Fibroblast of the aortic adventitia (primary cell): ENCODE data around the gene SCNN1A. TPM values are rescaled to one million over a fixed set of nuclear protein-coding genes. Genes with fewer than 3 reads are reported as not detected.
"Not testable (repeated sequence)": the region's sequence is repeated elsewhere in the genome, so short reads cannot be mapped to it uniquely, and the experiment has no call there.

ENCODE experiments used
- DNase-seq: peaks from one replicate; pipeline ENCODE4 v3.0.0-alpha.2; 2010; ENCODE audit warnings: low read depth
- H3K4me3 ChIP-seq: 2 replicates; pipeline ENCODE4 v1.5.1; 2011; ENCODE audit warnings: low read depth, mild to moderate bottlenecking, control low read depth, low read length, moderate library complexity
- CTCF ChIP-seq: IDR thresholded peaks from 2 replicates; pipeline ENCODE4 v1.5.1; 2011; ENCODE audit warnings: mild to moderate bottlenecking, low read length, control low read depth, inconsistent platforms; ENCODE audit not compliant: insufficient read depth
- total RNA-seq: library from RNA; depleted of rRNA; stranded (reverse); fragments of >200 nt; gene quantifications from 2 replicates; pipeline ENCODE4 v1.2.3, GENCODE V29; 2012; ENCODE audit warnings: low replicate concordance

SCNN1A gene
- total RNA-seq, 1 donor, result under 0.01 TPM

- DNase-seq, result peak; percentile 98
- no peak for TF ChIP-seq CTCF
- no peak overlapping the region for H3K4me3 ChIP-seq
Observed at GRCh38 chr12:6345319-6346091, 29.9 kb downstream of the SCNN1A start.

- DNase-seq, H3K4me3 ChIP-seq: not testable (repeated sequence)
Observed at GRCh38 chr12:6344101-6344660, 31.2 kb downstream of the SCNN1A start.

GRCh38 chr12:6343518-6343917 is 31.8 kb downstream of the SCNN1A start:
- no peak for DNase-seq
- no peak for TF ChIP-seq CTCF
- H3K4me3 ChIP-seq, result no peak overlapping the region

GRCh38 chr12:6342140-6342889 is 33.0 kb downstream of the SCNN1A start:
- DNase-seq, result no peak
- no peak for TF ChIP-seq CTCF
- H3K4me3 ChIP-seq, result peak overlapping the region; percentile 100

GRCh38 chr12:6341417-6342139 is 33.8 kb downstream of the SCNN1A start, which contains the start of gene TNFRSF1A:
TNFRSF1A (minus strand) TSS chr12:6342076; CDS start chr12:6341814, 262 bp downstream.
- H3K4me3 ChIP-seq, result peak within 1 kb of the TSS; percentile 100
- DNase-seq, result peak; percentile 86
- TF ChIP-seq CTCF, result no peak

GRCh38 chr12:6340745-6341416 is 34.5 kb downstream of the SCNN1A start:
- no peak for DNase-seq
- no peak for TF ChIP-seq CTCF

More at GRCh38 chr12:6340745-6341416, 34.5 kb downstream of the SCNN1A start:
- H3K4me3 ChIP-seq, result peak overlapping the region; percentile 100
